H1 (cell line): Measurements from ENCODE around the gene PPP1R18. TPM values are rescaled to one million over a fixed set of nuclear protein-coding genes. Genes with fewer than 3 reads are reported as not detected.

ENCODE experiments used
- ATF2 ChIP-seq: IDR thresholded peaks from 2 replicates; pipeline ENCODE4 v1.6.1; 2012; ENCODE audit warnings: low read length, inconsistent platforms
- ATF3 ChIP-seq: IDR thresholded peaks from 2 replicates; pipeline ENCODE4 v1.6.1; 2011; ENCODE audit warnings: low read depth, mild to moderate bottlenecking, low read length; ENCODE audit not compliant: insufficient read depth
- BACH1 ChIP-seq: IDR thresholded peaks from 2 replicates; pipeline ENCODE4 v1.6.1; 2012; ENCODE audit warnings: low read length, improper control_type of control experiment
- BRCA1 ChIP-seq: IDR thresholded peaks from 2 replicates; pipeline ENCODE4 v1.6.1; 2012; ENCODE audit warnings: low read depth, low read length, improper control_type of control experiment
- CBX8 ChIP-seq: fragments of 300-800, 300-1000 bp; sonication (generic); IDR thresholded peaks from 2 replicates; pipeline ENCODE4 v1.7.1; 2016; ENCODE audit warnings: low read depth, low read length, borderline replicate concordance
- EP300 ChIP-seq, 2 experiments: IDR thresholded peaks; 1 replicate in 1 of 2; 2 replicates in 1 of 2; pipeline ENCODE4 v1.6.1; 2011 to 2012; ENCODE audit warnings: low read depth in 2 of 2, low read length in 2 of 2, mild to moderate bottlenecking in 2 of 2, borderline replicate concordance in 1 of 2, inconsistent platforms in 1 of 2, moderate library complexity in 1 of 2
- FOSL1 ChIP-seq: IDR thresholded peaks from 2 replicates; pipeline ENCODE4 v1.6.1; 2011; ENCODE audit warnings: mild to moderate bottlenecking, low read depth, low read length, moderate library complexity; ENCODE audit not compliant: insufficient read depth
- GTF2F1 ChIP-seq: IDR thresholded peaks from 2 replicates; pipeline ENCODE4 v1.6.1; 2012; ENCODE audit warnings: low read depth, low read length, improper control_type of control experiment, borderline replicate concordance
- JUN ChIP-seq: IDR thresholded peaks from 2 replicates; pipeline ENCODE4 v1.6.1; 2011; ENCODE audit warnings: low read depth, mild to moderate bottlenecking, improper control_type of control experiment, low read length
- MAFK ChIP-seq: IDR thresholded peaks from 2 replicates; pipeline ENCODE4 v1.6.1; 2012; ENCODE audit warnings: low read depth, mild to moderate bottlenecking, improper control_type of control experiment, low read length
- MAX ChIP-seq: IDR thresholded peaks from 2 replicates; pipeline ENCODE4 v1.6.1; 2012; ENCODE audit warnings: inconsistent platforms
- NRF1 ChIP-seq: IDR thresholded peaks from 2 replicates; pipeline ENCODE4 v1.6.1; 2011; ENCODE audit warnings: mild to moderate bottlenecking, low read depth, low read length, improper control_type of control experiment
- PHF8 ChIP-seq: fragments of 200-600 bp; sonication (generic); conservative IDR thresholded peaks from 2 replicates; pipeline ENCODE4 v1.7.1; 2012; ENCODE audit warnings: low read depth, mild to moderate bottlenecking, inconsistent platforms, low read length, moderate library complexity
- POLR2AphosphoS5 ChIP-seq: IDR thresholded peaks from 2 replicates; pipeline ENCODE4 v1.6.1; 2011; ENCODE audit warnings: low read depth, low read length
- SIN3A ChIP-seq, 2 experiments: IDR thresholded peaks in 1 of 2; conservative IDR thresholded peaks in 1 of 2; 2 replicates each; pipeline ENCODE4 v1.6.1; 2011 to 2012; ENCODE audit warnings: low read length in 2 of 2, improper control_type of control experiment in 1 of 2, low read depth in 1 of 2, mild to moderate bottlenecking in 1 of 2
- TAF1 ChIP-seq: IDR thresholded peaks from 2 replicates; pipeline ENCODE4 v1.6.1; 2011; ENCODE audit warnings: mild to moderate bottlenecking, low read depth, low read length
- TAF7 ChIP-seq: optimal IDR thresholded peaks from 2 replicates; pipeline ENCODE3; 2011; ENCODE audit warnings: low read depth, mild to moderate bottlenecking, inconsistent platforms, low read length, moderate library complexity, borderline replicate concordance
- TBP ChIP-seq: IDR thresholded peaks from 2 replicates; pipeline ENCODE4 v1.6.1; 2011; ENCODE audit warnings: low read depth, low read length, improper control_type of control experiment
- USF2 ChIP-seq: IDR thresholded peaks from 2 replicates; pipeline ENCODE4 v1.6.1; 2011; ENCODE audit warnings: low read length, improper control_type of control experiment
- polyA plus RNA-seq, 7 experiments: library from polyadenylated mRNA; depleted of rRNA in 3 of 7; stranded (reverse) in 5 of 7; unstranded in 2 of 7; fragments of >200 nt in 5 of 7; fragments of 200-250 nt in 2 of 7; gene quantifications; 1 replicate in 5 of 7; 2 replicates in 1 of 7; 4 replicates in 1 of 7; pipeline versions ENCODE4 v1.2.1 to v1.2.3, GENCODE V29; 2011 to 2013; ENCODE audit warnings: missing spikeins in 2 of 7, mixed read lengths in 2 of 7
- total RNA-seq: library from RNA; stranded (reverse); fragmentation: NEBNext Ultra II Directional; extraction: Animal tissue kit (Norgen Biotek cat#: 25700); gene quantifications from 2 replicates; pipeline ENCODE4 v1.2.1, GENCODE V29; 2021

PPP1R18 gene
- total and polyA plus RNA-seq, 2 of the 8 experiments (the other 6 are each of a cell fraction or from before 2014, with no cell fraction given): 25.1 to 29.1 TPM

GRCh38 chr6:30721198-30722024 lies 35.0 kb upstream of the PPP1R18 start (continued):
- TF ChIP-seq POLR2AphosphoS5 (peak; percentile 86), FOSL1 (peak; percentile 23; the same call in 1 of the 2 replicates), GTF2F1 (no peak), USF2 (peak; percentile 94), NRF1 (peak; percentile 72), MAFK (no peak), ATF3 (peak; percentile 90), JUN (no peak), TAF7 (no peak), TBP (peak; percentile 61; the same call in 1 of the 2 replicates), BACH1 (peak; percentile 96), BRCA1 (no peak), ATF2 (peak; percentile 26; the same call in 1 of the 2 replicates), CBX8 (no peak), TAF1 (peak; percentile 78), EP300 (IDR thresholded peaks at IDR 0.05; ENCODE audit: borderline replicate concordance in 1 of 2, low read depth in 2 of 2, low read length in 2 of 2) (0 out of 3 replicates have a peak, but pooled peaks of 1 of the 2 experiments have one; percentile 28), SIN3A (conservative IDR thresholded peaks at IDR 0.05 in 1 of 2, IDR thresholded peaks at IDR 0.05 in 1 of 2; ENCODE audit: low read depth in 1 of 2, low read length in 2 of 2) (0 out of 4 replicates have a peak, but pooled peaks of 1 of the 2 experiments have one; percentile 61), MAX (peak; percentile 77), PHF8 (peak; percentile 10)
